Subcutaneous adipose tissue (tissue), 4 donors: ENCODE data around the gene STK4. TPM values are rescaled to one million over a fixed set of nuclear protein-coding genes. Genes with fewer than 3 reads are reported as not detected.

Experiments
- CTCF ChIP-seq: fragments of 450-650 bp; IDR thresholded peaks from one replicate; pipeline ENCODE4 v1.5.1; 2016; ENCODE audit warnings: low read depth, mild to moderate bottlenecking, control low read depth, antibody characterized with exemption, moderate library complexity
- total RNA-seq, 4 donors: library from RNA; depleted of rRNA; stranded (reverse); fragments of >200 nt; gene quantifications; one replicate each; pipeline ENCODE4 v1.1.0, GENCODE V29; 2016

The STK4 gene
- total RNA-seq, 4 donors from 2014 or later, result 25.2 to 71.4 (median 40.1) TPM

DNA sequence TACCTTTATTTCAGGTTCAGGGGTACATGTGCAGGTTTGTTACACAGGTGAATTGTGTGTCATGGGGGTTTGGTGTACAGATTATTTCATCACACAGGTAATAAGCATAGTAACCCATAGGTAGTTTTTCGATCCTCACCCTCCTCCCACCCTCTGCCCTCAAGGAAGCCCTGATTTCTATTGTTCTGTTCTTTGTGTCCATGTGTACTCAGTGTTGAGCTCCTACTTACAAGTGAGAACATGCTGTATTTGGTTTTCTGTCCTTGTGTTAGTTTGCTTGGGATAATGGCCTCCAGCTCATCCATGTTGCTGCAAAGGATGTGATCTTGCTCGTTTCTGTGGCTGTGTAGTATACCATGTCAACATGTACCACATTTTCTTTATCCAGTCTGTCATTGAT is 66.0 kb downstream of the STK4 start:
- TF ChIP-seq CTCF, result no peak

- TF ChIP-seq CTCF, result no peak
Measured at GRCh38 chr20:45032781-45033180, 66.5 kb downstream of the STK4 start.

GRCh38 chr20:45034436-45034835 is 68.1 kb downstream of the STK4 start:
- no peak for TF ChIP-seq CTCF

DNA sequence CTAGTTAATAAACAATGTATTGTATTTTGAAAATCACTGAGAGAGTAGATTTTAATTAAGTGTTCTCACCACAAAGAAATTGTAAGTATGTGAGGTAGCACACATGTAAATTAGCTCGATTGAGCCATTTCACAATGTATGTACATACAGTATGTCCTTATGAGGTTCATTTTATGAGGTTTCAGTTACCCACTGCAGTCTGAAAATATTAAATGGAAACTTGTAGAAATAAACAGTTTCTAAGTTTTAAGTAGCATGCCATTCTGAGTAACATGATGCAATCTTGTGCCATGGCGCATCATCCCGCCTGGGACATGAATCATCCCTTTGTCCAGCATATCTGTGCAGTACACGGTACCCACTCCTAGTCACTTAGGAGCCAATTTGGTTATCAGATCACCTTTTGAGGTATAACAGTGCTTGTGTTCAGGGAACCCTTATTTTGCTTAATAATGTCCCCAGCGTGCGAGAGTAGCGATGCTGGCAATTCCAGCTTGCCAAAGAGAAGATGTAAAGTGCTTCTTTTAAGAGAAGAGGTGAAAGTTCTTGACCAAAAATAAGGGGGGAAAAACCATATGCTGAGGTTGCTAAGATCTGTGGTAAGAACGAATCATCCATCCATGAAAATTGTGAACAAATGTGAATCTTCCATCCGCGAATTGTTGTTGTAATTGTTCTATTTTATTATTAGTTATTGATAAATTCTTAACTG is 69.9 kb downstream of the STK4 start:
- TF ChIP-seq CTCF, result no peak

DNA sequence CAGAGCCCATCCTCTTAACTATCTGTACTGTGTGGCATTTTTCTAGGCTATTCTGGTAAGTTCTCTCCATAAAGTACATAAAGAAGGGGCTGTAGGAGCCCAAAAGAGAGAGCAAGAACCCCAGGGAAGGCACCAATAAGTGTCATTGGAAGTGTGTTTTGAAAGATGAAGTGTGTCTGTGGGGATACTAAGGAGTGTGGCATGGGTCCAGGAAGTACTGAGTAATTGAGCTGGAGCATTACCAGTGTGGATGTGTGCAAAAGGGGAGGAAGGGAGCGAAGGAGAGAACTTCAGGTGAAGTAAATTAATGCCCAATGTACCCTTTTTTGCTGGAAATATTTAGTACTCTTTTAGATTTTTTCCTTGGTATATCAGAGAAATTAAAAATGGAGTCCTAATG is 70.7 kb downstream of the STK4 start:
- TF ChIP-seq CTCF, result no peak

GRCh38 chr20:45037635-45038034 is 71.3 kb downstream of the STK4 start:
- TF ChIP-seq CTCF, result no peak

DNA sequence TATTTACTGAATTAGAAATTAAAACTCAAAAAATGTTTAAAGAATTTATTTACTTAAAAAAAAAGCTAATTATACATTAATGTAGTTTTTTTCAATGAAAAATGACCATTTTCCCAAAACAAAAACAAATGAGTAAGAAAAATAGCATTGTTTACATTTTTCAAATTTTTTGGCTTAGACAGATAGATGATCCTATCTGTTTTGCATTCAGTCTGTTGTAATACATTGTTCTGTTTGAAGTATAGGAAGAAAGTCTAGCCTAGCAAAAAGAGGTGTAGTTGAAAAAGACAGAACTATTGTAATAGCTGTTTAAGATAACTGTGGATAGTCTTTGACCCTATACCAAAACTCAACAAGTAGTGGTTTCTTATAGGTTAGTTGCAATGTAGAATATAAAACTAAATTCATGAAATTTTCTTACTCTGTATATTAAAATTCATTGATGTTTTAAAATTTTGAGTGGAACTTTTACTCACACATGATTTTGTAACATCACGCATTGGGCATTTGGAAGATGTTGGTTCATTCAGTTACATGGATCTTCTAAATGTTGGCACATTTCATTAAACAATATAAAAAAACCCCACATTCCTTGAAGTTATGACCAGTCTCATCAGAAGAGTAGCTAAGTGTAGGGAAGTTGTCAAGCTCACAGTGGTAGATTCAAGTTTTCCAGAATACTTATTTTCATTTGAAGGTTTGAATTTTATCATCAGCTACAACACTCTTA is 72.6 kb downstream of the STK4 start:
- no peak for TF ChIP-seq CTCF
